Common myeloid progenitor, CD34-positive (primary cell): ENCODE measurements around the gene DLG4.
A peak's percentile ranks its signal among the peaks of the same experiment; 100 is the strongest.
"Not testable (repeated sequence)": the region's sequence is repeated elsewhere in the genome, so short reads cannot be mapped to it uniquely, and the experiment has no call there.

Experiments
- CTCF ChIA-PET: fragments of 350-600 bp; sonication (Branson Sonifier 250); formaldehyde crosslinking; loops from one replicate; lab custom pipeline; 2021; ENCODE audit warnings: antibody characterized with exemption; lab: Charles Lee
- POLR2A ChIA-PET: fragments of 350-600 bp; sonication (Branson Sonifier 250); formaldehyde crosslinking; loops from one replicate; lab custom pipeline; 2021; ENCODE audit warnings: antibody characterized with exemption; lab: Charles Lee
- DNase-seq, 3 donors: peaks; one replicate each; pipeline versions ENCODE4 v3.0.0 to v3.0.0-alpha.2; 2013
- H3K27ac ChIP-seq, 2 experiments: 1 replicate in 1 of 2; 2 replicates in 1 of 2; pipeline ENCODE4 v1.7.0; 2013; ENCODE audit warnings: inconsistent platforms in 2 of 2, low read length in 2 of 2, mild to moderate bottlenecking in 2 of 2, low read depth in 1 of 2, moderate library complexity in 1 of 2; ENCODE audit not compliant: severe bottlenecking in 2 of 2, insufficient read depth in 1 of 2, poor library complexity in 1 of 2
- H3K27me3 ChIP-seq, 5 experiments: replicated peaks in 2 of 5; 1 replicate in 3 of 5; 2 replicates in 2 of 5; pipeline versions ENCODE4 v1.6.1 to v1.7.0; 2013; ENCODE audit warnings: low read length in 4 of 5, mild to moderate bottlenecking in 2 of 5, moderate library complexity in 2 of 5, inconsistent platforms in 1 of 5; ENCODE audit not compliant: insufficient read depth in 5 of 5, control insufficient read depth in 4 of 5
- H3K36me3 ChIP-seq, 4 experiments: 1 replicate in 2 of 4; 2 replicates in 2 of 4; pipeline versions ENCODE4 v1.6.1 to v1.7.0; 2013; ENCODE audit warnings: low read length in 3 of 4, control low read depth in 1 of 4, mild to moderate bottlenecking in 1 of 4; ENCODE audit not compliant: control insufficient read depth in 4 of 4, insufficient read depth in 4 of 4
- H3K4me1 ChIP-seq, 4 experiments: 1 replicate in 3 of 4; 2 replicates in 1 of 4; pipeline versions ENCODE4 v1.6.1 to v1.7.1; 2013; ENCODE audit warnings: low read length in 3 of 4, mild to moderate bottlenecking in 3 of 4, control low read depth in 1 of 4, inconsistent platforms in 1 of 4, moderate library complexity in 1 of 4; ENCODE audit not compliant: control insufficient read depth in 4 of 4, insufficient read depth in 4 of 4; ENCODE audit errors: control extremely low read depth in 1 of 4
- H3K4me3 ChIP-seq, 7 experiments: 1 replicate in 4 of 7; 2 replicates in 3 of 7; pipeline versions ENCODE4 v1.5.1 to v1.7.0; 2013; ENCODE audit warnings: mild to moderate bottlenecking in 7 of 7, low read length in 6 of 7, moderate library complexity in 6 of 7, inconsistent platforms in 2 of 7, low read depth in 2 of 7, control low read depth in 1 of 7; ENCODE audit not compliant: insufficient read depth in 4 of 7, control insufficient read depth in 1 of 7; ENCODE audit errors: extremely low read depth in 1 of 7
- H3K9me3 ChIP-seq, 5 experiments: 1 replicate in 4 of 5; 2 replicates in 1 of 5; pipeline versions ENCODE4 v1.6.1 to v1.7.1; 2013; ENCODE audit warnings: low read length in 4 of 5, mild to moderate bottlenecking in 2 of 5, inconsistent platforms in 1 of 5, low read depth in 1 of 5, moderate library complexity in 1 of 5; ENCODE audit not compliant: control insufficient read depth in 4 of 5, insufficient read depth in 2 of 5; ENCODE audit errors: control extremely low read depth in 1 of 5
- WGBS: methylation state at CpG from one replicate; pipeline ENCODE4 v1.1.5; 2013; ENCODE audit not compliant: insufficient coverage; 5-methylcytosine and 5-hydroxymethylcytosine counted together

The DLG4 gene

DNA sequence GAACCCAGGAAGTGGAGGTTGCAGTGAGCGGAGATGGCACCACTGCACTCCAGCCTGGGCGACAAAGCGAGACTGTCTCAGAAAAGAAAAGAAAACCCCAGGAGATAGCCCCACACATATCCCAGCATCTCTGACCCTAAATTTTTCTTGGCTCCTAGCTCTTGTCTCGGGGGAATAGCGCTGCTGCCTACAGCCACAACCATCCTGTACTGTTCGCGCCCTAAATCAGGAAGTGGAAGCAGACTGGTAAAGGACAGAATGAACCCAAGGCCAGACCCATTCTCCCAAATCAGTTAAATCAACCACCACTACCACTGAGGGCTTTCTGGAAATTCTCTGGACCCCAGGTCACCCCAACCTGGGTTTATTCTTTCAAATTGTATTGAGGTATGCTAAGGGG is 30.2 kb upstream of the DLG4 start:
- WGBS, result 74% methylated on average over 7 of the region's 7 CpGs
- peaks cover 12 to 36% (median 30%) of the 10 kb centered on the region in 4 experiments for H3K4me1 ChIP-seq
- no peaks in the 10 kb centered on the region for H3K9me3 ChIP-seq
- H3K36me3 ChIP-seq, result peaks cover 6 to 26% (median 22%) of the 10 kb centered on the region in 4 experiments
- peak overlapping the region in 6 of 7 experiments; percentile 55 to 96 (median 90) for H3K4me3 ChIP-seq
- peak overlapping the region; percentile 85 to 99 for H3K27ac ChIP-seq
- DNase-seq, result peak in 2 of 3 donors; percentile 43 to 47
- ChIA-PET POLR2A (interaction anchor here (0.6 kb wide), 1 partner anchor 106 kb away, joined by 3 read pairs; no protein-coding TSS in a partner anchor), CTCF (interaction anchor here (1.1 to 3.9 kb wide), 4 partner anchors 10 to 33 kb away, joined by 3 to 31 read pairs (median 4); partner anchors contain the start of genes DVL2 and PHF23)
- H3K27me3 ChIP-seq, result no peaks in the 10 kb centered on the region

DNA sequence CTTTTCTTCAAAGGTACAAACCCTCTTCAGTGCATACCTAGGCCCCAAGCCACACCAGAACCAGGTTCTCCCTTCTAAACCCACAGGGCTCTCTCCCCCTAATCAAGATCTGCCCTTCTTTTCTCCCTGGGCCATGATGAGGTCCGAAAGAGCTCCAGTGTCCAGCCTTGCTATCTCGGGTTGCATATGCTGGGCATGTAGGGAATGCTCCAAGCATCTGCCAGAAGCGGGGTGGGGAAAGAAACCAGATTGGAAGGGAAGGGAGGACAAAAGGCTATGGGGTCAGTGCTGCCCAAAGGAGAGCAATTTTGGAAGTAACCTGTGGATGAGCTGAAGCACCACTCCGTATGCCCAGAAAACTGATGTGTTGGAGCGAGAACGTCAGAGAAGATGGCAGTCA is 29.6 kb upstream of the DLG4 start:
- peak overlapping the region; percentile 22 to 99 for H3K27ac ChIP-seq
- ChIA-PET POLR2A (interaction anchor here (0.6 kb wide), 1 partner anchor 106 kb away, joined by 3 read pairs; no protein-coding TSS in a partner anchor), CTCF (interaction anchor here (0.8 to 3.9 kb wide), 6 partner anchors 9 to 34 kb away, joined by 3 to 31 read pairs (median 4); partner anchors contain the start of genes DVL2 and PHF23)
- 100% methylated on average over 5 of the region's 6 CpGs for WGBS
- H3K36me3 ChIP-seq, result peaks cover 8 to 26% (median 21%) of the 10 kb centered on the region in 4 experiments
- H3K27me3 ChIP-seq, result no peaks in the 10 kb centered on the region
- DNase-seq, result no peak
- H3K4me1 ChIP-seq, result peaks cover 12 to 36% (median 30%) of the 10 kb centered on the region in 4 experiments
- peak overlapping the region in 1 of 7 experiments; percentile 94 for H3K4me3 ChIP-seq
- H3K9me3 ChIP-seq, result no peaks in the 10 kb centered on the region

DNA sequence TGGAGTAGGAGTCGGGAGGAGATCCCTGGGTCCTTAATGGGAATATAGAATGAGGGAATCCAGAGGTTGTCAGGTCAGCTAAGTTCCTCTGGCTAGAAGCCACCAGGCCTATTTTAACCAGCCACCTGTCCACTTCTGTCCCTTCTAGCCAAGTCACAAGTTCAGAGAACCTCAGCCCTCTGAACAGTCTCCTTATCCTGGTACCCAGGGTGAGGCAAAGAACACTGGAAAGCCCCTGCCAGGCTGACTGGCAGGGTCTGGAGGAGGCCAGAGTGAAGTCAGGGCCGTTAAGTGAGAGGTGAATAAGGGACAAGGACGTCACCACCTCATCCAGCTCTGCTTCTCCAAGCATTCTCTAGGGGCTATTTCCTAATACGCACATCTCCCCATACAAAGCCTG is 29.2 kb upstream of the DLG4 start:
- ChIA-PET CTCF (interaction anchor here (0.8 to 3.9 kb wide), 6 partner anchors 9 to 34 kb away, joined by 3 to 31 read pairs (median 4); partner anchors contain the start of genes DVL2 and PHF23), POLR2A (no interaction called here)
- Histone ChIP-seq H3K9me3 (no peaks in the 10 kb centered on the region), H3K4me3 (no peak overlapping the region), H3K27ac (peak overlapping the region; percentile 22 to 99), H3K27me3 (no peaks in the 10 kb centered on the region), H3K36me3 (peaks cover 6 to 27% (median 20%) of the 10 kb centered on the region in 4 experiments), H3K4me1 (peaks cover 12 to 36% (median 30%) of the 10 kb centered on the region in 4 experiments)
- no peak for DNase-seq
- 100% methylated on average over 1 of the region's 4 CpGs for WGBS

DNA sequence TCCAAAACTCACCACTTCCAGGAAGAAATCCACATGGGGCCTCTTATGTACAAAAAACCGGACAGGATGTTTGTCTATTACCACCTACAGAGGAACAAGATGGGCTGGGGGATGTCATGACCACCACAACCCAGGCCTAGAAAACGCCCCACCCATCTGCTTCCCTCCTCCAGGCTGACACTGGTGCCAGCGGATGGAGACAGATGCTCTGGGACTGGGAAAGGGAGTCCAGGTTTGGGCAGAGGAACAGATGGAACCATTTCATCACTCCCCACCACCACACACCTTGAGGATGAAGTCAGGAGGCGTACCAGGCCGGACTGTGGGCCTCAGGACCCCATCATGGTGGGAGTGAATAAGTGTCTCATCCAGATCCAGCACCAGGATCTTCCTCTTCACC is 27.1 kb upstream of the DLG4 start:
- no peaks in the 10 kb centered on the region for H3K9me3 ChIP-seq
- no peaks in the 10 kb centered on the region for H3K27me3 ChIP-seq
- H3K4me3 ChIP-seq, result no peak overlapping the region
- CTCF ChIA-PET, result interaction anchor here (1.6 kb wide), 1 partner anchor 50 kb away, joined by 4 read pairs; no protein-coding TSS in a partner anchor
- POLR2A ChIA-PET, result no interaction called here
- peaks cover 6 to 34% (median 20%) of the 10 kb centered on the region in 4 experiments for H3K36me3 ChIP-seq
- no peak overlapping the region for H3K27ac ChIP-seq
- H3K4me1 ChIP-seq, result peaks cover 7 to 37% (median 28%) of the 10 kb centered on the region in 4 experiments
- WGBS, result 100% methylated on average over 3 of the region's 5 CpGs
- DNase-seq, result no peak

DNA sequence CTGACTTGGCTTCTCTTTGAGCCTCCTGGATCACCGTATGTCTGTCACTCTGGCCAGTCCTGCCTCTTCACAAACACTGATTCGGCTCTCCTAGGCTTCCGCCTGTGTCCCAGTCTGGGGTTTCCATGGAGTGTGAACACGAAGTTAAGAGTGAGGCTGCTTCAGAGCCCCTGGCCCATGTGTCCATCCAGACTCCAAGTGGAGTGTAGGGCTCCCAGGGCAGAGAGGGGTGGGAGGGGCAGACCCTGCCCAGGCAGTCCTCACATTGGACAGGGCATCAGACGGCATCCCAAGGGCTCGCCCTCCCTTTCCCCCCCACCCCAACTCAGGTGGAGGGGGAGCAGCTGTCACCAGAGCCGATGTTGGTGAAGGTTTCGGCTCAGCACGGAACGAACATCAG is 24.2 kb upstream of the DLG4 start:
- POLR2A ChIA-PET, H3K4me3 ChIP-seq, H3K27me3 ChIP-seq, H3K9me3 ChIP-seq, DNase-seq: not testable (repeated sequence)
- CTCF ChIA-PET, result interaction anchor here (1.0 to 4.8 kb wide), 2 partner anchors 11 to 24 kb away, joined by 3 to 34 read pairs; partner anchors contain the start of genes ACADVL and DLG4
- Histone ChIP-seq H3K36me3 (peaks cover 10 to 44% (median 23%) of the 10 kb centered on the region in 4 experiments), H3K4me1 (peaks cover 16 to 37% (median 30%) of the 10 kb centered on the region in 4 experiments), H3K27ac (peak overlapping the region in 1 of 2 experiments; percentile 27)
- WGBS, result 96% methylated on average over 5 of the region's 10 CpGs

DNA sequence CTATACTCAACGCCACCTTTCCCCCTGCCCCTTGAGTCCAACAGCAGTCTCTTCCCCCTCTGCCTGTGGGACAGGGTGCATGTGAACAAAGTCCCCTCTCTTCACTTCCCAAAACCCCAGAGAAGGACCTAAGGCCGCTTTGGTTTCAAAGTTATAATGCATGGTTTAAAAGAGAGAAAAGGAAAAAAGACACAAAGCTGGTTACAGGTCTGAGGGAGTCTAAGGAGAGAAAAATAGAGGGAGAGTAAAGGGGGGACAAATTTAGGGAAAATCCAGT is 23.8 kb upstream of the DLG4 start:
- POLR2A ChIA-PET, result interaction anchor here (1.2 kb wide), 1 partner anchor 9 kb away, joined by 4 read pairs; the partner anchor contains the start of gene DVL2
- Histone ChIP-seq H3K4me1 (peaks cover 16 to 33% (median 29%) of the 10 kb centered on the region in 4 experiments), H3K27ac (peak overlapping the region; percentile 98), H3K9me3 (no peaks in the 10 kb centered on the region), H3K27me3 (no peaks in the 10 kb centered on the region), H3K4me3 (peak overlapping the region in 6 of 7 experiments; percentile 64 to 100 (median 94)), H3K36me3 (peaks cover 10 to 44% (median 23%) of the 10 kb centered on the region in 4 experiments)
- CTCF ChIA-PET, result interaction anchor here (0.6 to 4.8 kb wide), 7 partner anchors 8 to 333 kb away, joined by 3 to 34 read pairs (median 4); partner anchors contain the start of genes ACADVL, CTDNEP1, DLG4 and DVL2
- WGBS, result 86% methylated on average over 1 of the region's 2 CpGs
- DNase-seq, result no peak
